ENCODE data around the gene PTBP1. TPM values are rescaled to one million over a fixed set of nuclear protein-coding genes. Genes with fewer than 3 reads are reported as not detected.
A peak's percentile ranks its signal among the peaks of the same experiment; 100 is the strongest.
"Not testable (repeated sequence)": the region's sequence is repeated elsewhere in the genome, so short reads cannot be mapped to it uniquely, and the experiment has no call there.

Gene PTBP1
- total RNA-seq, 1 experiment from 2014 or later = 425 TPM

DNA sequence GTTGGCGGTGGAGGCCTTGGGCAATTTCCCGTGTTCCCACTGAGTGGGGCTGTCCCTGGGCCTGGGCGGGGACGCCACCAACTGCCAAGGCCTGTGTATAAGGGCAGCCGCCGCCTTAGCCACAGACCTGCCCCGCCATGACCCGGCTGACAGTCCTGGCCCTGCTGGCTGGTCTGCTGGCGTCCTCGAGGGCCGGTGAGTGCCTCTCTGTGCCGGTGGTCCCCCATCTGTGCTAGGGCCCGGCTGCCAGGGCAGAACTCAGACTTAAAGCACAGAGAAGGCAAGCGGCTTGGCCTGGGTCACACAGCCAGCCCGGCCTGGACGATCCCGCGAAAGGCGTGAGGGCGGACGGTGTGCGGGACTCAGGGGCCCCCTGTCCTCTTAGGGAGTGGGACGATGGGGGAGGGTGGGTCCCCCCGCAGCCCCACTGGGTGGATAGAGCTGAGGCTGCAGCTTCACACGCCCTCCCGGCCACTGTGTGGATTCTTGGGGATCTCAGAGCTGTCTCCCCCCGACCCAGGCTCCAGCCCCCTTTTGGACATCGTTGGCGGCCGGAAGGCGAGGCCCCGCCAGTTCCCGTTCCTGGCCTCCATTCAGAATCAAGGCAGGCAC is 30.6 kb downstream of the PTBP1 start, which contains the start of gene AZU1:
Gene AZU1 (plus strand): TSS at position 128 of the 612 bp plus-strand sequence. CDS start 10 bp downstream, at position 138.
- DNase-seq (ENCODE audit: low read depth) = no peak

GRCh38 chr19:829129-829758 is 32.0 kb downstream of the PTBP1 start:
- DNase-seq (ENCODE audit: low read depth) = no peak

DNA sequence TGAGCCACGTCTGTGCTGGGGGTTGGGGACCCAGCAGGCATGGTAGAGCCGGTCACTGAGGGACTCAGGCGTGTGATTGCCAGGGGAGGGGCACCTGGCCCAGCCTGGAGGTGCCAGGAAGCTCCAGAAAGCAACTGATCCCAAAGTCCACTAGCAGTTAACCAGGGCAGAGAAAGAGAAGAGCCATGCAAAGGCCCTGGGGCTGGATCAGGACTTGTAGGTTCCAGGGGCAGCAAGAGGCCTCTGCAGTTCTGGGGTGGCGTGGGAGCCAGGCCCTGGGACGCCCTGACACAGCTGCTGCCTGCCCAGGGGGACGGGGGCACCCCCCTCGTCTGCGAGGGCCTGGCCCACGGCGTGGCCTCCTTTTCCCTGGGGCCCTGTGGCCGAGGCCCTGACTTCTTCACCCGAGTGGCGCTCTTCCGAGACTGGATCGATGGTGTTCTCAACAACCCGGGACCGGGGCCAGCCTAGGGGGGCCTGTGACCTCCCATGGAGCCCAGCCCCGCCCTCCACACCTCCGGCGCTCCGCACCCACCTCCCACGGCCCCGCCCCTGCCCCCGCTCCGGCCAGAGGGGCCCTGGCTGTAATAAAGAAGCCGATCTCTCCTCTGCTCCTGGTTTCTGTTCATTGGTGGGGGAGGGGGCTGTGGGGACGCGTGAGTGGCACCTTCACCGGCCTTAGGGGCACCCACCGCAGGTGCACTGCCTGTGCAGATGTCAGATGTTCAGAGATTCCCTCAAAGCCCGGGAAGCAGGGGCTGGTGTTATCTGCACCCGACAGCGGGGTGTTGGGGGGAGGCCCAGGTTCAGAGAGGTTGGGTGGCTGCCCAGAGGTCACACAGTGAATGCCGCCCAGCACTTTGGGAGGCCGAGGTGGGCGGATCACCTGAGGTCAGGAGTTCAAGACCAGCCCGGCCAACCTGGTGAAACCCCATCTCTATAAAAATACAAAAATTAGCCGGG is 34.4 kb downstream of the PTBP1 start:
- no peak for DNase-seq (ENCODE audit: low read depth)

- no peak for DNase-seq (ENCODE audit: low read depth)
Observed at GRCh38 chr19:834216-834615, 37.0 kb downstream of the PTBP1 start.

DNA sequence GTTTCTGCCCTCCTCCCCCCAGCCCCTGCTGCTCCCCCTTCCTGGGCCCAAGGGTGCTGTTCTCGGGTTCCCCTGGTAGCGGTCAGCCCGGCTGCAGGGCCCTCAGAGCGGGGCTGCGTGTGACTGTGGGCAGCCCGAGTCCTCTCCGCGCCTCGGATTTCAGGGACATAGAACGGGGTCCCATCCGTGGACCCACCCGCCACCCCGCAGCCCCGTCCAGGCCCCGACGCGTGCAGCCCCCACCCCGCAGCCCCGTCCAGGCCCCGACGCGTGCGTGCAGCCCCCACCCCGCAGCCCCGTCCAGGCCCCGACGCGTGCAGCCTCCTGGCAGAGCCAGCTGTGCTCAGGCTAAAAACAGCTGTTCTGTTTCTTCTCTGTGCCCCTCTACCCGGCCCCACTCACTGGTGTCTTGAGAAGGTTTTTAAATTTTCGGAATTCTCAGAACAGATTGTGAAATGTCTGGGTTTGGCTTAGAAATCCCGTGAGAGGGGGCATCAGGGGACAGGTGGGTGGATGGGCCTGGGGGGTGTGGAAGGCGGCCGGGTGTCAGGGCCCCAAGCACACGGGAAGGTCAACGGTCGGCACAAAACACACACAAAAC is 38.1 kb downstream of the PTBP1 start:
- DNase-seq (ENCODE audit: low read depth) = no peak

- no peak for DNase-seq (ENCODE audit: low read depth)
Observed at GRCh38 chr19:840519-841206, 43.4 kb downstream of the PTBP1 start, which contains the start of gene PRTN3. Gene PRTN3 (plus strand): TSS chr19:840999. CDS start chr19:841009, 10 bp downstream.

GRCh38 chr19:842802-843179 is 45.5 kb downstream of the PTBP1 start:
- DNase-seq (ENCODE audit: low read depth) = not testable (repeated sequence)

DNA sequence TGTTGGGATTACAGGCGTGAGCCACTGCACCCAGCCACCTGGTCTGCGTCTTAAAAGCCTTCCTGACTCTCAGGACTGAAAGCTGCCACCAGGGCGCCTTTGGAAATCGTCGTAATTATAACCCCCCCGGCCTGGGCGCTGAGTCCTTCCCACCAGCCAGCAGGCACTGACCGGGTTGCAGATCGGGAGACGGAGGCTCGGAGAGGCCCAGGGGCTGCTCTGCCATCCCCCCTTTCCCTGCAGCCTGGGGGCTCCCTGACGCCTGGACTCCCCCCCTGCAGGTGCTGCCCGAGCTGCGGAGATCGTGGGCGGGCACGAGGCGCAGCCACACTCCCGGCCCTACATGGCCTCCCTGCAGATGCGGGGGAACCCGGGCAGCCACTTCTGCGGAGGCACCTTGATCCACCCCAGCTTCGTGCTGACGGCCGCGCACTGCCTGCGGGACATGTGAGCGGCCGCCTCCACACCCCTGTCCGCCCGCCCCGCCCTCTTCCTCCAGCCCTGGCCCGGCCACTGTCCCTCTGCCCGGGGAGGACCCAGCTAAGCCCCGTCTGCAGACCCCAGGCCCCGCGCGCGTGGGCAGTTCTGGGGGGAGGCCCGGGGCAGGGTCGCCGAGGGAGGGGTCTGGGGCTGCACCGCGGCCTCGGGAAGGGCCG is 46.1 kb downstream of the PTBP1 start:
- DNase-seq (ENCODE audit: low read depth) = no peak

DNA sequence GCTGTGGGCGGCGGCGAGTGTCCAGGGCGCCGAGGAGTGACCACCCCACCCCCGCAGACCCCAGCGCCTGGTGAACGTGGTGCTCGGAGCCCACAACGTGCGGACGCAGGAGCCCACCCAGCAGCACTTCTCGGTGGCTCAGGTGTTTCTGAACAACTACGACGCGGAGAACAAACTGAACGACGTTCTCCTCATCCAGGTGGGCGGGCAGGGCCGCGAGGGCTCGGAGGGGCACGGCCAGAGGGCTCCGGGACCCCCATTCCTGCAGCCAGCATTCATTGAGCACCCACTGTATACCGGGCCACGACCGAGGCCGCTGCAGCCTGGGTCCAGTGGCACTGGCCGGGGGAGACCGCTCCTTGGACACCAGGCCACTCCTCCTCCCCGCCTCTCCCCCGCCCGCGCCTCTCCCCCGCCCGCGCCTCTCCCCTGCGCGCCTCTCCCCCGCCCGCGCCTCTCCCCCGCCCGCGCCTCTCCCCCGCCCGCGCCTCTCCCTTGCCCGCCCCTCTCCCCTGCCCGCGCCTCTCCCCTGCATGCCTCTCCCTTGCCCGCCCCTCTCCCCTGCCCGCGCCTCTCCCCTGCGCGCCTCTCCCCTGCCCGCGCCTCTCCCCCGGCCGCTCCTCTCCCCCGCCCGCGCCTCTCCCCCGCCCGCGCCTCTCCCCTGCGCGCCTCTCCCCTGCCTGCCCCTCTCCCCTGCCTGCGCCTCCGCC is 46.7 kb downstream of the PTBP1 start:
- no peak for DNase-seq (ENCODE audit: low read depth)

DNA sequence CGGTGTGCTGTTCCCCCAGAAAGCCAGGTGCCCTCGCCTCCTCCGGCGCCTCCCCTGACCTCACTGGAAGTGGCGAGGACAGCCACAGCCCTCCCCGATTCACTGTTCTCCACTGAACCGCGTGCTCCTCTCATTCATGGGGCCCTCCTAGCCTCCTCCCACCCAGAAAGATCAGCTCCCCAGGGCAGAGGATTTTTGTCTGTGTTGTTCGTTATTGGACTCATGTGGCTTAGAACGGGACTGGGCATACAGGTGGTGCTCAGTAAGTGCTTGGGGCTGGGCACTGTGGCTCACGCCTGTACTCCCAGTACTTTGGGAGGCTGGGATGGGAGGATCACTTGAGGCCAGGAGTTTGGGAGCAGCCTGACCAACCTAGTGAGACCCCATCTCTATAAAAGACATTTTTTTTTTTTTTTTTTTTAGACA is 47.3 kb downstream of the PTBP1 start:
- no peak for DNase-seq (ENCODE audit: low read depth)

DNA sequence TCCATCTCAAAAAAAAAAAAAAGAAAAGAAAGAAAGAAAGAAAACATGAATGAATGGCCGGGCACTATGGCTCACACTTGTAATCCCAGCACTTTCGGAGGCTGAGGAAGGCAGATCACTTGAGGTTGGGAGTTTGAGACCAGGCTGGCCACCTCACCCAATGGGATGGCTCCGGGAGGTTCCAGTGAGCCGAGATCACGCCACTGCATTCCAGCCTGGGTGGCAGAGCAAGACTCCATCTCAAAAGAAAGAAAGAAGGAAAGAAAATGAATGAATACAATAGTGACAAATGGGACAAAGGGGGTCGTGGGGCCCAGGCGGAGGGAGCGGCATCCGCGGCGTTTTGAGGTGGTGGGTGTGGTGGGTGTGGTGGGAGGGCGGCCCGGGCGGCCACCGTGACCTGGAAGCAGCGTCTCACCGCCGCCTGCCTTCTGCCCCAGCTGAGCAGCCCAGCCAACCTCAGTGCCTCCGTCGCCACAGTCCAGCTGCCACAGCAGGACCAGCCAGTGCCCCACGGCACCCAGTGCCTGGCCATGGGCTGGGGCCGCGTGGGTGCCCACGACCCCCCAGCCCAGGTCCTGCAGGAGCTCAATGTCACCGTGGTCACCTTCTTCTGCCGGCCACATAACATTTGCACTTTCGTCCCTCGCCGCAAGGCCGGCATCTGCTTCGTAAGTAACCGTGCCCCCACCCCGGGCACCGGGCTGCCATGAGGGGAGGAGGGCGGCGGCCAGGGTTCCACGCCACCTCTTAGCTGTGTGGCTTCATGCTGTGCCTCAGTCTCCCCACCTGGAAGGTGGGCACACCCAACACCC is 48.7 kb downstream of the PTBP1 start:
- DNase-seq (ENCODE audit: low read depth) = no peak

GRCh38 chr19:848386-848921 is 51.2 kb downstream of the PTBP1 start:
- DNase-seq (ENCODE audit: low read depth) = no peak

GRCh38 chr19:849195-849594 is 51.9 kb downstream of the PTBP1 start:
- DNase-seq (ENCODE audit: low read depth) = not testable (repeated sequence)

DNA sequence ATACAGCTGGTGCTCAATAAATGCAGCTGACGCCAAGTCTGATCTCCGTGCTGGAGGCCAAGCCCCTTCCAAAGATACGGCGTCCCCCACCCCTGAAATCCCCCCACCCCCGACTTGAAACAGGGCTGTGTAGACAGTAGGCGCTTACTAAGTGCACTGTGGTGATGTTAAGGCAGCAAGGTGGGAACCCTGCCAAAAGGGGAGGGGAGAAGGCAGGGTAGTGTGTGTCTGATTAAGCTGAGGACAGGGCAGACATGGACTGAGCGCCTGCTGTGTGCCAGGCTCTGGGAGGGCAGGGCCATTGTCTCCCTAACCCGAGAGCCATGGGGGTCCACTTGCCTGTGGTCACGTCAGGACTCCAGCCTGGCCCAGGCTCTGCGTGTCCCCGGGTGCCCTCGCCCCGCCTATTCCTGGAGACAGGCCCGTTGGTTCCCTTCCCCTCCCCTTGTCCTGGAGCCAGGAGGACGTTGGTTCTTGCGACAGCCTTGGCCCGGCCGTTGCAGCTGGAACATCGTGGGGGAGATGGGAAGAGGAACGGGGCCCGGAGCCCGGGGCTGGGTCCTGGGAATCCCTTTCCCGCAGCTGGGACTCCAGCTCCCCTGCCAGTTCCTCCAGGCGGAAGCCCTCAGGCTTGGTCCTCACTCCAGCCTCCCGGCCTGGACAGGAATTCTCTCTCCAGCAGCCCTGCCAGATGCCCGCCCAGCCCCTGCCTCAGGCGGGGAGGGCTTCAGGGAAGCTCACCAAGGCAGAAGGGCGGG is 53.1 kb downstream of the PTBP1 start:
- peak; percentile 73 for DNase-seq (ENCODE audit: low read depth)

DNA sequence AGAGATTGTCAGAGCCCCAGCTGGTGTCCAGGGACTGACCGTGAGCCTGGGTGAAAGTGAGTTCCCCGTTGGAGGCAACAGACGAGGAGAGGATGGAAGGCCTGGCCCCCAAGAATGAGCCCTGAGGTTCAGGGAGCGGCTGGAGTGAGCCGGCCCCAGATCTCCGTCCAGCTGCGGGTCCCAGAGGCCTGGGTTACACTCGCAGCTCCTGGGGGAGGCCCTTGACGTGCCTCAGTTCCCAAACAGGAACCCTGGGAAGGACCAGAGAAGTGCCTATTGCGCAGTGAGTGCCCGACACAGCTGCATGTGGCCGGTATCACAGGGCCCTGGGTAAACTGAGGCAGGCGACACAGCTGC is 53.7 kb downstream of the PTBP1 start:
- no peak for DNase-seq (ENCODE audit: low read depth)

GRCh38 chr19:852136-853013 is 55.1 kb downstream of the PTBP1 start, which contains the start of gene ELANE:
Gene ELANE (plus strand): TSS chr19:852303. CDS start chr19:852329, 26 bp downstream.
- DNase-seq (ENCODE audit: low read depth) = no peak

DNA sequence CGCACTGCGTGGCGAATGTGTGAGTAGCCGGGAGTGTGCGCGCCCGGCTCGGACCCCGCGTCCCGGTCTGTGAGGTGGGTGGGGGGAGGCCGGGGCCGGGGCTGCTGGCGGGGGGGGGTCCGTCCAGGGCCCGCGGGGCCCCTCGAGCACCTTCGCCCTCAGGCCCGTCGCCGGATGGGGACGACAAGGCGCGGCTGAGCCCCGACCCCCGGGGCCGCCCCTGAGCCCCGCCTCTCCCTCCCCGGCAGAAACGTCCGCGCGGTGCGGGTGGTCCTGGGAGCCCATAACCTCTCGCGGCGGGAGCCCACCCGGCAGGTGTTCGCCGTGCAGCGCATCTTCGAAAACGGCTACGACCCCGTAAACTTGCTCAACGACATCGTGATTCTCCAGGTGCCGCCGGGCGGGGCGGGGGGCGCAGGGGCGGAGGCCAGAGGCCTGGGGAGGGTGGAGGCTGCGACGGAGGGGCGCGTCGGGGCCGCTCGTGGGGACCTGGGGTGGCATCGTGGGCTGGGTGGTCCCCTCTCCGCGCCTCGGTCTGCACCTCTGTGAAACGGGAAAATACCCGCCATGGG is 55.8 kb downstream of the PTBP1 start:
- DNase-seq (ENCODE audit: low read depth) = no peak

All from LHCN-M2 (cell line).